ENCODE results near the gene GPC3.

DNA sequence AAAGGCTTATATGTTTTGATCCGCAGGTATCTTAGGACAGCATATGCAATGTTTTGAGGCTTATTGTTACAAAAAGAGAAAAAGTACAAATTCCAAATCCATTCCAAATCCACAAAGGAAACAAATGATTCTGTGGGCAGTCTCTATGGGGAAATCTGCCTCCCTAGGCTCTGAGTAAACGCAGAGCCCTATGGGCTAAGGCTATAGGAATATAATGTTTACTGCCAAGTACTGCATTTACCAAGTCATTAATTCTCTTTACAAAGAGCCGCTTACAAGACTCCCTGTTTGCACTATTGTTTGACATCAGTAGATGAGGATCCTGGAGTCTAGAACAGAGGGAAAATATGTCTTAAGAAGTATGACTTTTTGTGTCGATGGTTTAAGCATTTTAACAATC, 357.7 kb downstream of the GPC3 start:
- TF ChIP-seq REST (IDR thresholded peaks at IDR 0.05; ENCODE audit: unreplicated experiment) (no peak), EZH2 (IDR thresholded peaks at IDR 0.05; ENCODE audit: low read depth, unreplicated experiment) (no peak), CREB1 (CRISPR knock-in tag; IDR thresholded peaks at IDR 0.05; ENCODE audit: low read depth) (no peak), POLR2AphosphoS5 (IDR thresholded peaks at IDR 0.05; ENCODE audit: low read depth) (no peak), EZH2phosphoT487 (IDR thresholded peaks at IDR 0.05; ENCODE audit: unreplicated experiment) (no peak), ZNF331 (CRISPR knock-in tag; IDR thresholded peaks at IDR 0.05; ENCODE audit: low read depth) (no peak), ZNF114 (CRISPR knock-in tag; IDR thresholded peaks at IDR 0.05) (no peak), ETS1 (IDR thresholded peaks at IDR 0.05) (no peak), STAT1 (IDR thresholded peaks at IDR 0.05; ENCODE audit: unreplicated experiment) (no peak)
- TF ChIP-seq, protein P1, sequence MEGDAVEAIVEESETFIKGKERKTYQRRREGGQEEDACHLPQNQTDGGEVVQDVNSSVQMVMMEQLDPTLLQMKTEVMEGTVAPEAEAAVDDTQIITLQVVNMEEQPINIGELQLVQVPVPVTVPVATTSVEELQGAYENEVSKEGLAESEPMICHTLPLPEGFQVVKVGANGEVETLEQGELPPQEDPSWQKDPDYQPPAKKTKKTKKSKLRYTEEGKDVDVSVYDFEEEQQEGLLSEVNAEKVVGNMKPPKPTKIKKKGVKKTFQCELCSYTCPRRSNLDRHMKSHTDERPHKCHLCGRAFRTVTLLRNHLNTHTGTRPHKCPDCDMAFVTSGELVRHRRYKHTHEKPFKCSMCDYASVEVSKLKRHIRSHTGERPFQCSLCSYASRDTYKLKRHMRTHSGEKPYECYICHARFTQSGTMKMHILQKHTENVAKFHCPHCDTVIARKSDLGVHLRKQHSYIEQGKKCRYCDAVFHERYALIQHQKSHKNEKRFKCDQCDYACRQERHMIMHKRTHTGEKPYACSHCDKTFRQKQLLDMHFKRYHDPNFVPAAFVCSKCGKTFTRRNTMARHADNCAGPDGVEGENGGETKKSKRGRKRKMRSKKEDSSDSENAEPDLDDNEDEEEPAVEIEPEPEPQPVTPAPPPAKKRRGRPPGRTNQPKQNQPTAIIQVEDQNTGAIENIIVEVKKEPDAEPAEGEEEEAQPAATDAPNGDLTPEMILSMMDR (conservative IDR thresholded peaks at IDR 0.05; ENCODE audit: low read depth in 2 of 2): no peak
- TF ChIP-seq, protein P2, sequence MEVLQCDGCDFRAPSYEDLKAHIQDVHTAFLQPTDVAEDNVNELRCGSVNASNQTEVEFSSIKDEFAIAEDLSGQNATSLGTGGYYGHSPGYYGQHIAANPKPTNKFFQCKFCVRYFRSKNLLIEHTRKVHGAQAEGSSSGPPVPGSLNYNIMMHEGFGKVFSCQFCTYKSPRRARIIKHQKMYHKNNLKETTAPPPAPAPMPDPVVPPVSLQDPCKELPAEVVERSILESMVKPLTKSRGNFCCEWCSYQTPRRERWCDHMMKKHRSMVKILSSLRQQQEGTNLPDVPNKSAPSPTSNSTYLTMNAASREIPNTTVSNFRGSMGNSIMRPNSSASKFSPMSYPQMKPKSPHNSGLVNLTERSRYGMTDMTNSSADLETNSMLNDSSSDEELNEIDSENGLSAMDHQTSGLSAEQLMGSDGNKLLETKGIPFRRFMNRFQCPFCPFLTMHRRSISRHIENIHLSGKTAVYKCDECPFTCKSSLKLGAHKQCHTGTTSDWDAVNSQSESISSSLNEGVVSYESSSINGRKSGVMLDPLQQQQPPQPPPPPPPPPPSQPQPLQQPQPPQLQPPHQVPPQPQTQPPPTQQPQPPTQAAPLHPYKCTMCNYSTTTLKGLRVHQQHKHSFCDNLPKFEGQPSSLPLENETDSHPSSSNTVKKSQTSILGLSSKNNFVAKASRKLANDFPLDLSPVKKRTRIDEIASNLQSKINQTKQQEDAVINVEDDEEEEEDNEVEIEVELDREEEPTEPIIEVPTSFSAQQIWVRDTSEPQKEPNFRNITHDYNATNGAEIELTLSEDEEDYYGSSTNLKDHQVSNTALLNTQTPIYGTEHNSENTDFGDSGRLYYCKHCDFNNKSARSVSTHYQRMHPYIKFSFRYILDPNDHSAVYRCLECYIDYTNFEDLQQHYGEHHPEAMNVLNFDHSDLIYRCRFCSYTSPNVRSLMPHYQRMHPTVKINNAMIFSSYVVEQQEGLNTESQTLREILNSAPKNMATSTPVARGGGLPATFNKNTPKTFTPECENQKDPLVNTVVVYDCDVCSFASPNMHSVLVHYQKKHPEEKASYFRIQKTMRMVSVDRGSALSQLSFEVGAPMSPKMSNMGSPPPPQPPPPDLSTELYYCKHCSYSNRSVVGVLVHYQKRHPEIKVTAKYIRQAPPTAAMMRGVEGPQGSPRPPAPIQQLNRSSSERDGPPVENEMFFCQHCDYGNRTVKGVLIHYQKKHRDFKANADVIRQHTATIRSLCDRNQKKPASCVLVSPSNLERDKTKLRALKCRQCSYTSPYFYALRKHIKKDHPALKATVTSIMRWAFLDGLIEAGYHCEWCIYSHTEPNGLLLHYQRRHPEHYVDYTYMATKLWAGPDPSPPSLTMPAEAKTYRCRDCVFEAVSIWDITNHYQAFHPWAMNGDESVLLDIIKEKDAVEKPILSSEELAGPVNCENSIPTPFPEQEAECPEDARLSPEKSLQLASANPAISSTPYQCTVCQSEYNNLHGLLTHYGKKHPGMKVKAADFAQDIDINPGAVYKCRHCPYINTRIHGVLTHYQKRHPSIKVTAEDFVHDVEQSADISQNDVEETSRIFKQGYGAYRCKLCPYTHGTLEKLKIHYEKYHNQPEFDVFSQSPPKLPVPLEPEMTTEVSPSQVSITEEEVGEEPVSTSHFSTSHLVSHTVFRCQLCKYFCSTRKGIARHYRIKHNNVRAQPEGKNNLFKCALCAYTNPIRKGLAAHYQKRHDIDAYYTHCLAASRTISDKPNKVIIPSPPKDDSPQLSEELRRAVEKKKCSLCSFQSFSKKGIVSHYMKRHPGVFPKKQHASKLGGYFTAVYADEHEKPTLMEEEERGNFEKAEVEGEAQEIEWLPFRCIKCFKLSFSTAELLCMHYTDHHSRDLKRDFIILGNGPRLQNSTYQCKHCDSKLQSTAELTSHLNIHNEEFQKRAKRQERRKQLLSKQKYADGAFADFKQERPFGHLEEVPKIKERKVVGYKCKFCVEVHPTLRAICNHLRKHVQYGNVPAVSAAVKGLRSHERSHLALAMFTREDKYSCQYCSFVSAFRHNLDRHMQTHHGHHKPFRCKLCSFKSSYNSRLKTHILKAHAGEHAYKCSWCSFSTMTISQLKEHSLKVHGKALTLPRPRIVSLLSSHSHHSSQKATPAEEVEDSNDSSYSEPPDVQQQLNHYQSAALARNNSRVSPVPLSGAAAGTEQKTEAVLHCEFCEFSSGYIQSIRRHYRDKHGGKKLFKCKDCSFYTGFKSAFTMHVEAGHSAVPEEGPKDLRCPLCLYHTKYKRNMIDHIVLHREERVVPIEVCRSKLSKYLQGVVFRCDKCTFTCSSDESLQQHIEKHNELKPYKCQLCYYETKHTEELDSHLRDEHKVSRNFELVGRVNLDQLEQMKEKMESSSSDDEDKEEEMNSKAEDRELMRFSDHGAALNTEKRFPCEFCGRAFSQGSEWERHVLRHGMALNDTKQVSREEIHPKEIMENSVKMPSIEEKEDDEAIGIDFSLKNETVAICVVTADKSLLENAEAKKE (CRISPR knock-in tag; IDR thresholded peaks at IDR 0.05): no peak

All from GM23338 (cell line).